Thoracic aorta (tissue), 2 donors: ENCODE results near the gene ASIC4. TPM values are rescaled to one million over a fixed set of nuclear protein-coding genes. Genes with fewer than 3 reads are reported as not detected.

Experiments used
- ATAC-seq: fragments of 150-250 bp; one replicate; pipeline ENCODE4 v1.8.0; 2017; ENCODE audit warnings: low read depth; ENCODE audit not compliant: insufficient number of reproducible peaks, low FRiP score
- DNase-seq: peaks from one replicate; pipeline ENCODE4 v3.0.0-alpha.2; 2020; ENCODE audit warnings: low spot score
- H3K27ac ChIP-seq, 2 donors: fragments of 200-600 bp; sonication (generic); 1 replicate in 1 of 2; 2 replicates in 1 of 2; pipeline ENCODE4 v1.5.1; 2016; ENCODE audit warnings: mild to moderate bottlenecking in 2 of 2, moderate library complexity in 2 of 2
- H3K27me3 ChIP-seq: fragments of 200-600 bp; sonication (generic); replicated peaks from 2 replicates; pipeline ENCODE4 v1.6.0; 2016; ENCODE audit warnings: mild to moderate bottlenecking; ENCODE audit not compliant: insufficient read depth
- H3K36me3 ChIP-seq: fragments of 200-600 bp; sonication (generic); one replicate; pipeline ENCODE4 v1.5.1; 2016
- H3K4me1 ChIP-seq, 2 donors: fragments of 200-600 bp; sonication (generic); 1 replicate in 1 of 2; 2 replicates in 1 of 2; pipeline versions ENCODE4 v1.5.1 to v1.6.0; 2016; ENCODE audit warnings: low read depth in 2 of 2, mild to moderate bottlenecking in 1 of 2; ENCODE audit not compliant: control insufficient read depth in 1 of 2
- H3K4me3 ChIP-seq: fragments of 200-600 bp; sonication (generic); 2 replicates; pipeline ENCODE4 v1.5.1; 2016; ENCODE audit warnings: mild to moderate bottlenecking
- H3K9me3 ChIP-seq: fragments of 200-600 bp; sonication (generic); 2 replicates; pipeline ENCODE4 v1.5.1; 2016
- total RNA-seq, 2 donors: library from RNA; depleted of rRNA; stranded (reverse); fragments of >200 nt; gene quantifications; one replicate each; pipeline versions ENCODE4 v1.1.0 to v1.2.3, GENCODE V29; 2016
- TF ChIP-seq, protein P1 (sequence below): fragments of 200-600 bp; sonication (generic); IDR thresholded peaks from one replicate; pipeline ENCODE4 v1.5.1; 2019; ENCODE audit warnings: antibody characterized with exemption

Gene ASIC4, protein sequence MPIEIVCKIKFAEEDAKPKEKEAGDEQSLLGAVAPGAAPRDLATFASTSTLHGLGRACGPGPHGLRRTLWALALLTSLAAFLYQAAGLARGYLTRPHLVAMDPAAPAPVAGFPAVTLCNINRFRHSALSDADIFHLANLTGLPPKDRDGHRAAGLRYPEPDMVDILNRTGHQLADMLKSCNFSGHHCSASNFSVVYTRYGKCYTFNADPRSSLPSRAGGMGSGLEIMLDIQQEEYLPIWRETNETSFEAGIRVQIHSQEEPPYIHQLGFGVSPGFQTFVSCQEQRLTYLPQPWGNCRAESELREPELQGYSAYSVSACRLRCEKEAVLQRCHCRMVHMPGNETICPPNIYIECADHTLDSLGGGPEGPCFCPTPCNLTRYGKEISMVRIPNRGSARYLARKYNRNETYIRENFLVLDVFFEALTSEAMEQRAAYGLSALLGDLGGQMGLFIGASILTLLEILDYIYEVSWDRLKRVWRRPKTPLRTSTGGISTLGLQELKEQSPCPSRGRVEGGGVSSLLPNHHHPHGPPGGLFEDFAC
- under 1 TPM in 1 of 2 donors, not detected in 1; 0.41 TPM for total RNA-seq

DNA sequence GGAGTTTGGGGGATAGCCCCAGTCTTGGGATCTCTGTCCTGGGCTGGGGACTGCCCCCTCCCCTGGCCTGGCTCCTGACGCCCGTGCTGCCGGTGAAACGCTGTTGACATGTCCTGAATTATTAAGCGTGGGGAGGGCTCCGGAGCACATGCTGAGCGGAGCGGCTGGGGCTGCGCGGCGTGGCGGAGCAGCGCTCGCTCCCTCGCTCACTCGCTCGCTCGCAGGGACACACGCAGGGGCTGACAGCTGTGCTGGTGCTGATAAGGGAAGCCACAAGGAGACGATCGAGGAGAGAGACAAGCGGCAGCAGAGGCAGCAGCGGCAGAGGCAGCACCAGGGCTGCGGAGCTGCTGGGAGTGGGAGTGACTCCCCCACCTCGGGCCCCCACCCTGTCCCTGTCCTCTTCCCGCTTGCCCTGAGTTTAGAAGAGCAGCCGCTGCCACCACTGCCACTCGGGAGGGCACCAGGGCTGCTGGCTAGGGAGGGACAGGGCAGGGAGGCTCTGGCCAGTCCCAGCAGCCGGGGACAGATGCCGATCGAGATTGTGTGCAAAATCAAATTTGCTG, at the start of gene ASIC4:
Gene ASIC4 (plus strand): TSS at position 287 of the 566 bp plus-strand sequence. CDS start 243 bp downstream, at position 530.
- H3K27me3 ChIP-seq, result peaks cover 7% of the 10 kb centered on the region
- TF ChIP-seq, protein P1, sequence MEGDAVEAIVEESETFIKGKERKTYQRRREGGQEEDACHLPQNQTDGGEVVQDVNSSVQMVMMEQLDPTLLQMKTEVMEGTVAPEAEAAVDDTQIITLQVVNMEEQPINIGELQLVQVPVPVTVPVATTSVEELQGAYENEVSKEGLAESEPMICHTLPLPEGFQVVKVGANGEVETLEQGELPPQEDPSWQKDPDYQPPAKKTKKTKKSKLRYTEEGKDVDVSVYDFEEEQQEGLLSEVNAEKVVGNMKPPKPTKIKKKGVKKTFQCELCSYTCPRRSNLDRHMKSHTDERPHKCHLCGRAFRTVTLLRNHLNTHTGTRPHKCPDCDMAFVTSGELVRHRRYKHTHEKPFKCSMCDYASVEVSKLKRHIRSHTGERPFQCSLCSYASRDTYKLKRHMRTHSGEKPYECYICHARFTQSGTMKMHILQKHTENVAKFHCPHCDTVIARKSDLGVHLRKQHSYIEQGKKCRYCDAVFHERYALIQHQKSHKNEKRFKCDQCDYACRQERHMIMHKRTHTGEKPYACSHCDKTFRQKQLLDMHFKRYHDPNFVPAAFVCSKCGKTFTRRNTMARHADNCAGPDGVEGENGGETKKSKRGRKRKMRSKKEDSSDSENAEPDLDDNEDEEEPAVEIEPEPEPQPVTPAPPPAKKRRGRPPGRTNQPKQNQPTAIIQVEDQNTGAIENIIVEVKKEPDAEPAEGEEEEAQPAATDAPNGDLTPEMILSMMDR, result no peak
- no peak for ATAC-seq

DNA sequence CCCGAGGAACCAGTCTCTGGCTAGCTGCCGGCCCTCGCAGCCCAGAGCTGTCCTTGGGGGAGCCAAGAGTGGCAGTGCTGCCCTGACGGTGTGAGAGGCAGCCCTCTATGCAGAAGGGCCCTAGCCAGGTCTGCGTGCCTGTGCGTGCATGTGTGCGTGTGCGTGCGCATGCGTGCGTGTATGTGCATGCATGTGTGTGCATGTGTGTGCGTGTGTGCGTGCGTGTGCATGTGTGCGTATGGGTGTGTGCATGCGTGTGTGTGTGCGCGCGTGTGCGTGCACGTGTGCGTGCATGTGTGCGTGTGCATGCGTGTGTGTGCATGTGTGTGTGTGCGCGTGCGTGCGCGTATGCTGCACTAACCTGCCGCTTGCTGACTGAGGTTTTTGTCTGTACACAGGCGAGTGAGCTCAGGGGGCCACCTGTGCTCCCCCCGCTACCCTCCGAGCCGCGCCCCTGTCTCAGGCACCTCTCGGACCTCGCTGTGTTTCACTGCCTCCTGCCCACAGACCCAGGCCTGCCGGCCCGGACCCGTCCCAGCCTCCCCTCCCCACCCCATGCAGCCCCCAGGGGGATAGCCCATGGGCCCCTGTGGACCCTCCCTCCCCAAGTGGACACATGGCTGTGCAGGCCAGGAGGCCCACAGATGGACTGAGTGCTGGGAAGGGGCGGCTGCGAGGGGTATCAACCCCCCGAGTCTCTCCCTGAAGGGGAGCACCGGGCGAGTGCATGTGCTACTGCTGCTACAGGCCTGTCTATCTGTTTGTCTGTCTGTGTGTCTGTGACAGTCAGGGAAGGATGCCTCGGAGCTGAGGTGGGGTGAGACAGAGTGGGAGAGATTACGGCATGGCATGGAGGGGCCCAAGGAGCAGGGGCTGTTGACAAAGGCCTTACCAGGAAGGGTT, 48.4 kb upstream of the ASIC4 start:
- ATAC-seq (no peak), DNase-seq (no peak)
- peak overlapping the region; percentile 62 to 99 for H3K27ac ChIP-seq
- H3K36me3 ChIP-seq, result peaks cover 87% of the 10 kb centered on the region
- no peaks in the 10 kb centered on the region for H3K9me3 ChIP-seq
- no peaks in the 10 kb centered on the region for H3K27me3 ChIP-seq
- peaks cover 15 to 90% of the 10 kb centered on the region in 2 donors for H3K4me1 ChIP-seq
- H3K4me3 ChIP-seq, result no peak overlapping the region
- TF ChIP-seq, protein P1, result no peak

More for the DNA sequence above, at the start of gene ASIC4:
- Histone ChIP-seq H3K9me3 (no peaks in the 10 kb centered on the region), H3K4me3 (no peak within 1 kb of the TSS), H3K27ac (no peak within 1 kb of the TSS), H3K4me1 (peaks cover 11 to 23% of the 10 kb centered on the region in 2 donors), H3K36me3 (no peaks in the 10 kb centered on the region)
- no peak for DNase-seq

DNA sequence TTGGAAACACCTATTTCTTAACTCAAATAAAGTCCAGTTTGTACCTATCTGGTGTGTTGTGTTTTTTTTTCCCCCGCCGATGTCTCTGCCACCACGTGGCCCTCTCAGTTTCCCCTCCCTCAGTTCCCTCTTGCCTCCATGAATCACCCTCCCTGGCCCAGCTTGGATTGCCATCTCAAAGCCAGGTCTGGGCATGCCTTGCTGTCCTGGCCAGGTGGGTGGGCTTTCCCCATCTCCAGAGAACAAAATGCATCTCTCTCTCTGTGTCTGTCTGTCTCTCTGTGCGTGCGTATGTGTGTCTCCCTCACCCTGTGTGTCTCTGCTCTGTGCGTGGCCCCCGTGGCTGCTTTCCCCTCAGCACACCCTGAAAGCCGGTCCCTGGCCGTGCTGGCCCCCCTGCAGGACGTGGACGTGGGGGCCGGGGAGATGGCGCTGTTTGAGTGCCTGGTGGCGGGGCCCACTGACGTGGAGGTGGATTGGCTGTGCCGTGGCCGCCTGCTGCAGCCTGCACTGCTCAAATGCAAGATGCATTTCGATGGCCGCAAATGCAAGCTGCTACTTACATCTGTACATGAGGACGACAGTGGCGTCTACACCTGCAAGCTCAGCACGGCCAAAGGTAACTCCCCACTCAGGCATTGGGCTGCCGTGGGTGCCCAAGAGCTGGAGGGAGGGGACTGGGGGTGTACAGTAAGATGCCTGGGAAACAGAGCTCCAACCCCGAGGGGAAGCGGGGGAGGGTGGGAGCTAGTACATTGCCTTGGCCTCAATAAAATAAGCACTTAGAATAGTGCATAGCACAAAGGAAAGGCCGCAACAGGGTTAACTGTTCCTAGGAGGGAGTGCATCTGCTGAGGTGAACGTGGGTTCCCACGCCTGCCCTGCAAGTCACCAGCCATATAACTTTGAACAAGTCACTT, 47.2 kb upstream of the ASIC4 start:
- DNase-seq (no peak), ATAC-seq (no peak)
- Histone ChIP-seq H3K4me3 (no peak overlapping the region), H3K36me3 (peaks cover 92% of the 10 kb centered on the region), H3K27me3 (no peaks in the 10 kb centered on the region), H3K4me1 (peaks cover 15 to 78% of the 10 kb centered on the region in 2 donors), H3K9me3 (no peaks in the 10 kb centered on the region), H3K27ac (peak overlapping the region; percentile 46 to 63)
- TF ChIP-seq, protein P1, result no peak

DNA sequence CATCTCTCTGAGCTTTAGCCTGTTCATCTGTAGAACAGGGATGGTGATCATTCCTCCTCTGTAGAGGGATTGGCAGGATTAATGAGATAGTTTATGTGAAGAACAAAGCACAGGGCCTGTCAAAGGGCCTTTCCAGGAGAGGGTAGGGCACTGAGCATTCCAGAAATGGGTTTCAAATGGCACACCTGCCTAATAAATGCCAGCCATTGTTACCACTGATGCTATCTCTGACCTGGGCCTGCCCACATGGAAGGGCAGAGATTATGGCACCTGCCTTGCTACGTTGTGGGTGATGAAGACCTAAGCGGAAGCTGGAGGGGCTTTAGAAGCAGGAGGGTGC, 46.6 kb upstream of the ASIC4 start:
- ATAC-seq (no peak), DNase-seq (no peak)
- H3K27ac ChIP-seq, result peak overlapping the region; percentile 46 to 63
- TF ChIP-seq, protein P1, result no peak
- H3K4me1 ChIP-seq, result peaks cover 15 to 72% of the 10 kb centered on the region in 2 donors
- no peaks in the 10 kb centered on the region for H3K27me3 ChIP-seq
- no peaks in the 10 kb centered on the region for H3K9me3 ChIP-seq
- H3K36me3 ChIP-seq, result peaks cover 92% of the 10 kb centered on the region
- no peak overlapping the region for H3K4me3 ChIP-seq
